Epithelial cell of esophagus (primary cell): ENCODE data around the gene SLC25A26.

Experiments used
- DNase-seq: peaks from one replicate; pipeline ENCODE4 v3.0.0; 2010; ENCODE audit warnings: low read depth
- H3K4me3 ChIP-seq: 2 replicates; pipeline ENCODE4 v1.5.1; 2011; ENCODE audit warnings: mild to moderate bottlenecking, low read length, control low read depth
- TF ChIP-seq, protein P1 (sequence below): IDR thresholded peaks from 2 replicates; pipeline ENCODE4 v1.5.1; 2011; ENCODE audit warnings: low read depth, mild to moderate bottlenecking, low read length, control low read depth, inconsistent platforms; ENCODE audit not compliant: insufficient read depth; ENCODE audit errors: missing control alignments

SLC25A26 gene

DNA sequence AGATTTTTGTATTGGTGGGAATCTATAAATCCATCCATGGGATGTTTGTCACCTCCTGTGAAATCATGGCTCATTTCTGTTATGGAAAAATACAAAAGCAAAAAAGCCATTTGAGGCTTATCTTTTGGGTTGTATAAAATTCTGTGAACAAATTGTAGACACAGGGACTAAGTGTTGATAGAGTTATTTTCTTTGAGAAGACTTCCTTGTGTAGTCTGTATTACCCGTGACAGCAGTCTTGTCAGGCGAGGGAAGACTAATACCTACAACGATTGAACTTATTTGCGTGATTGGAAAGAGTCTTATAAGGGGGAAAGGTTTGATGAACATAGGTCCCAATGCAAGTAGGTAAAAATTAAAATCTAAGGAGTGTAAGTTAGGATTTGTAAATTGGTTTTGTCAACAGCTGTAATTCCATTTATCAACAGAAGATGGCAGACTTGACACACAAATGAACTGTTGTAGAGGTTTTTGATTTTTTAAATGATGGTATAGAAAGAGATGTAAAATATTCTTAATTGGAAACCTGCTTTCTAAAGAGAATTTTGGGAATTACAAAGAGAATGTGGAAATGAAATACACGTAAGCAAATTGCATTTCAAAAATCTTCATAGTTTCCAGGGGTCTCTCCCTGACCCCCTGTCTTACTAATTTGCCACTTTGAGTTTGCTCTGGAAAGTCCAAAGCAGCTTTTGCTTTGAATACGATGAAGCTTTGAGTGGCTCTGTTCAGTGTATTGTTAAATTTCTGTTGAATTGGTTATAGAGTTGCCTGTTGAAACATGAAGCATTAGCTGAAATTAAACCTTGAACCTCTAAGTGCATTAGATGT lies 33.2 kb downstream of the SLC25A26 start:
- H3K4me3 ChIP-seq, result no peak overlapping the region
- TF ChIP-seq, protein P1, sequence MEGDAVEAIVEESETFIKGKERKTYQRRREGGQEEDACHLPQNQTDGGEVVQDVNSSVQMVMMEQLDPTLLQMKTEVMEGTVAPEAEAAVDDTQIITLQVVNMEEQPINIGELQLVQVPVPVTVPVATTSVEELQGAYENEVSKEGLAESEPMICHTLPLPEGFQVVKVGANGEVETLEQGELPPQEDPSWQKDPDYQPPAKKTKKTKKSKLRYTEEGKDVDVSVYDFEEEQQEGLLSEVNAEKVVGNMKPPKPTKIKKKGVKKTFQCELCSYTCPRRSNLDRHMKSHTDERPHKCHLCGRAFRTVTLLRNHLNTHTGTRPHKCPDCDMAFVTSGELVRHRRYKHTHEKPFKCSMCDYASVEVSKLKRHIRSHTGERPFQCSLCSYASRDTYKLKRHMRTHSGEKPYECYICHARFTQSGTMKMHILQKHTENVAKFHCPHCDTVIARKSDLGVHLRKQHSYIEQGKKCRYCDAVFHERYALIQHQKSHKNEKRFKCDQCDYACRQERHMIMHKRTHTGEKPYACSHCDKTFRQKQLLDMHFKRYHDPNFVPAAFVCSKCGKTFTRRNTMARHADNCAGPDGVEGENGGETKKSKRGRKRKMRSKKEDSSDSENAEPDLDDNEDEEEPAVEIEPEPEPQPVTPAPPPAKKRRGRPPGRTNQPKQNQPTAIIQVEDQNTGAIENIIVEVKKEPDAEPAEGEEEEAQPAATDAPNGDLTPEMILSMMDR, result peak; percentile 48
- peak; percentile 56 for DNase-seq

DNA sequence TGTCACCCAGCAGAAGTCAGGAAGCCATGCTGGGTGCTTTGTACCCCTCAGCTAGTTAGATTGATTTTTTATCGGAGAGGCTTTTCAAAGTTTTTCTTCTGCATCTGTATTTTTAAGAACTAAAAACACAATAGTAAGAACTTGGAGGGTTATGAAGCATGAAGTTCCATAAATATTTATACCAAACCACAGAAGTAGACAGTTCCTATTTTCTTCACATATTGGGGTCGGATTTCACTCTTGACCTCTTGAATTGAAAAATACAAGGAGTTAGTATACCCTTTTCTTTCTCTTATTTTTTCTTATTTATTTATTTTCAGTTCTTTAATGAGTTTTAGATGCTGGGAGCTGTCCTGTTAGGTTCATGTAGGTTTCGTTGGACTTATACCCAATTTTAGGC lies 35.1 kb downstream of the SLC25A26 start:
- no peak for DNase-seq
- TF ChIP-seq, protein P1, result no peak
- H3K4me3 ChIP-seq, result no peak overlapping the region

DNA sequence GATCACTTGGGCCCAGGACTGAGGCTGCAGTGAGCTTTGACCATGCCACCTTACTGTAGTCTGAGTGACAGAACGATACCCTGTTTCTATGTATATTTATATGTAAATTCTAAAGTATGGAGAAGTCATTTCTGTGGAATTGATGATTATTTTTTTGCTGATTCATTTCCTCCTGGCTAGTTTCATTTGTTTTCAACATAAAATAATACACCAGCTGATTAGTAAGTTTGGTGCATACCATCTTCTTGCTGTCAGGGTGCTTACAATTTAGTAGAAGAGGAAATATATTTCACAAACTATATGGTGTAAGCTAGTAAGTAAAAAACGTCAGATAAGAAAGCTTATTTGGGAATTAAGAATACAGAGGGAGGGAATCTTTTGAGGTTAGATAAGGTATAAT lies 36.0 kb downstream of the SLC25A26 start:
- no peak for DNase-seq

DNA sequence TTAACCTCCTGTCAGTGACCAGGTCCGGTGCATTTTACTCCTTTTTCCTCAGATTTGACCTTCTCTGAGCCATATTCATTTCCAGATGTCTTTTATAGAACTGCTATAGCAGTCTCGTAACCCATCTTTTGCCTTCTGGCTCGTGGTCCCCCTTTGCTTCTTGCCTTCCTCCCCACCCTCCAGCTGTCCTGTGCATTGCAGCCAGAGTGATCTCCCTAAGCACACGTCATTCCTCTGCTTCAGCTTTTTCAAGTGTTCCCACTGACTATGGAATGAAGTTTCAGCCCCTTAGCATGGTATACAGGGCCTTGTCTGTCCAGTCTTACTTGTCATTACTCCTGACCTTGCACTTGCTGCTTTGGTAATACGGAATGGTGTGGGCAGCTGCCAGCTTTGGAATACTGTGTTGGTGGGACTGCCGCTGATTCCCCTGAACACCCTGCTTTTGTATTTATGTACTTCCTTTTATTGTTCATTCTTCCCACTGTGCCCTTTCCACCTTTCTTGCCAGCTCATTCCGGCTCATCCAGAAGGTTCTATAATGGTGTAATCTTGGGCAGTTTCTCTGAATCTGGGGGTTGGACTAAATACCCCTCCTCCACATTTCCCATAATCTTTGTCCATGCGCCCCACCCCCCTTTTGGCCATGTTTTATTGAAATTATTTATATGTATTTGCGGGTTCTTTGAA lies 38.9 kb downstream of the SLC25A26 start:
- DNase-seq, result peak; percentile 29
- TF ChIP-seq, protein P1, result no peak
- H3K4me3 ChIP-seq, result no peak overlapping the region

More for the DNA sequence above, 36.0 kb downstream of the SLC25A26 start:
- TF ChIP-seq, protein P1, result no peak
- no peak overlapping the region for H3K4me3 ChIP-seq

DNA sequence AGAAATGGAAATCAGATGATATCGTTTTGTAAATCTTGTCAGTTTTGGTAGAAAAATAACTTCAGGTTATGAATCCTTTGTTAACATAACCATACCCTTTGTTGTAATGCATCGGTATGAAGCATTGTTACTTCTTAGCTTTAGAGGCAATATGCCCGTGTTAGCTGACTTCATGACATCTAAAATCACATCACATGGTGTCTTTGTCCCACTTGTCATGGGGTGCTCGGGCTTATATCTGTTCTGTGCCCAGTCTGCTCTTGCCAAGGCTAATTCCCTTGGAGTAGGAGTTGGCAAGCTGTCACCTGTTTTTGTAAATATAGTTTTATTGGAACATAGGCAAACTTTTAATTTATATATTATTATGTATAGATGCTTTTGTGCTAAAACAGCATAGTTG lies 39.6 kb downstream of the SLC25A26 start:
- H3K4me3 ChIP-seq, result no peak overlapping the region
- DNase-seq, result no peak
- TF ChIP-seq, protein P1, result no peak

DNA sequence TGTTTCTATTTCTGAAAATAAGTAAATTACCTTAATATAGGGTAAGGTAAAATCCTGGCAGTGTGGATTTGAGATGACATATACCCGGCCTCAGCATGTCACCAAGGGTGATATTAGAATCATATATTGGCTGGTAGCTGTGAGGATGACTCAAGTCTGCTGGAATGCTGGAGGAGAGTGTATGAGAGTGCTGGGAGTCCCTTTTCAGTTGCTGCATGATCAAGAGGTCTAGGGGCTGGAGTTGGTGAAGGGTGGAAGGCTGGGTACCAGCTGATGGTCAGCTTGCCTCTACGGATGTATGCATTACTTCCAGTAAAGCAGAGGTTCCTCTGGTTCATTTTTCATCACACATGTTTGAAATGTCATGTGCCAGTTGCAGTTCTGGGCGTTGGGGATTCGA lies 40.6 kb downstream of the SLC25A26 start:
- DNase-seq, result peak; percentile 40
- H3K4me3 ChIP-seq, result no peak overlapping the region
- TF ChIP-seq, protein P1, result no peak
